Thymus (tissue), 11 donors: ENCODE results near the gene DNLZ. TPM values are rescaled to one million over a fixed set of nuclear protein-coding genes. Genes with fewer than 3 reads are reported as not detected.
"Not testable (repeated sequence)": the region's sequence is repeated elsewhere in the genome, so short reads cannot be mapped to it uniquely, and the experiment has no call there.

ENCODE experiments used
- DNase-seq, 9 donors: peaks; one replicate each; pipeline ENCODE4 v3.0.0-alpha.2; 2013; ENCODE audit warnings: low spot score in 9 of 9, low read depth in 6 of 9, missing footprints in 1 of 9
- H3K27ac ChIP-seq, 2 donors: one replicate each; pipeline ENCODE4 v1.5.1; 2013; ENCODE audit warnings: control low read depth in 1 of 2, low read depth in 1 of 2, low read length in 1 of 2, mild to moderate bottlenecking in 1 of 2, moderate library complexity in 1 of 2
- H3K27me3 ChIP-seq, 2 donors: one replicate each; pipeline ENCODE4 v1.5.1; 2013; ENCODE audit warnings: low read length in 1 of 2; ENCODE audit not compliant: control insufficient read depth in 2 of 2, insufficient read depth in 1 of 2
- H3K36me3 ChIP-seq, 2 donors: one replicate each; pipeline ENCODE4 v1.5.1; 2013; ENCODE audit warnings: low read length in 1 of 2, mild to moderate bottlenecking in 1 of 2, moderate library complexity in 1 of 2; ENCODE audit not compliant: control insufficient read depth in 2 of 2, insufficient read depth in 2 of 2
- H3K4me1 ChIP-seq, 2 donors: one replicate each; pipeline ENCODE4 v1.5.1; 2013; ENCODE audit warnings: low read length in 2 of 2; ENCODE audit not compliant: control insufficient read depth in 2 of 2, insufficient read depth in 2 of 2
- H3K4me3 ChIP-seq, 2 donors: one replicate each; pipeline ENCODE4 v1.5.1; 2013; ENCODE audit warnings: low read length in 2 of 2, control low read depth in 1 of 2, mild to moderate bottlenecking in 1 of 2
- H3K9me3 ChIP-seq, 2 donors: one replicate each; pipeline ENCODE4 v1.5.1; 2013; ENCODE audit warnings: low read length in 1 of 2, mild to moderate bottlenecking in 1 of 2; ENCODE audit not compliant: control insufficient read depth in 2 of 2, insufficient read depth in 1 of 2
- WGBS: extraction: QIAGEN DNeasy Blood & Tissue Kit; methylation state at CpG from one replicate; pipeline ENCODE4 v1.1.7; 2013; 5-methylcytosine and 5-hydroxymethylcytosine counted together
- polyA plus RNA-seq: library from polyadenylated mRNA; stranded (reverse); fragments of 200-250 nt; gene quantifications from one replicate; pipeline ENCODE4 v1.2.3, GENCODE V29; 2013
- total RNA-seq: library from RNA; stranded (reverse); fragments of 120-200 nt; gene quantifications from one replicate; pipeline ENCODE4 v1.2.4, GENCODE V29; 2013
- donor health status: healthy.

DNLZ gene
- total and polyA plus RNA-seq, 2 donors, result 15.7 to 41.9 TPM

- Histone ChIP-seq H3K4me1 (peaks cover 20 to 64% of the 10 kb centered on the region in 2 donors), H3K36me3 (no peaks in the 10 kb centered on the region), H3K4me3 (no peak overlapping the region), H3K27me3 (peaks cover 0 to 20% of the 10 kb centered on the region in 2 donors), H3K9me3 (peaks cover 0 to 4% of the 10 kb centered on the region in 2 donors), H3K27ac (peak overlapping the region in 1 of 2 donors; percentile 17)
- peak in 3 of 9 donors; percentile 46 to 63 (median 55) for DNase-seq
- WGBS, result 35% methylated on average over 17 of the region's 17 CpGs
These were observed 40.2 kb downstream of the DNLZ start for GRCh38 chr9:136323371-136323789.

GRCh38 chr9:136322756-136323330 is 40.7 kb downstream of the DNLZ start:
- no peak overlapping the region for H3K4me3 ChIP-seq
- WGBS, result 65% methylated on average over 23 of the region's 23 CpGs
- H3K9me3 ChIP-seq, result peaks cover 0 to 4% of the 10 kb centered on the region in 2 donors
- H3K27me3 ChIP-seq, result peaks cover 0 to 14% of the 10 kb centered on the region in 2 donors
- H3K36me3 ChIP-seq, result no peaks in the 10 kb centered on the region
- H3K4me1 ChIP-seq, result peaks cover 15 to 64% of the 10 kb centered on the region in 2 donors
- H3K27ac ChIP-seq, result peak overlapping the region in 1 of 2 donors; percentile 17
- no peak for DNase-seq

DNA sequence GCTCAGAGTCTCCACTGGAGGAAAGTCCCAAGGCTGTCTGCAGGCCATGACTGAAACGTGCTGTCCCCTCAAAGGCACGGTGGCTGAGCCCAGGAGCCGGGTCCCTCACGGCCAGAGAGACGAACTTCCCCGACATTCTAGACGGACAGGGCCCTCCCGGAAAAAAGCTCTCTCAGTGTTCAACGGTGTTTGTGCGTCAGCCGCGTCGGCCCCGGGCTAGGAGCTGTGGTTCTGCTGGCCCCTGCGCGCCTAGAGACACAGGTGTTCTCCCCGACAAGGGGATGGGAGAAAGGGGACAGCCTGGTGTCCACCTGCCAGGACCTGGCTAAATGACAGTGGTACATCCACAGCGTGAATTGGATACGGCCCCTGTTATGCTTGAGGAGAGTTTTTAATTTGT is 42.0 kb downstream of the DNLZ start:
- Histone ChIP-seq H3K27ac (no peak overlapping the region), H3K4me3 (no peak overlapping the region), H3K9me3 (peaks cover 0 to 7% of the 10 kb centered on the region in 2 donors), H3K4me1 (peaks cover 10 to 71% of the 10 kb centered on the region in 2 donors), H3K36me3 (no peaks in the 10 kb centered on the region), H3K27me3 (peaks cover 0 to 9% of the 10 kb centered on the region in 2 donors)
- no peak for DNase-seq
- WGBS, result 92% methylated on average over 19 of the region's 19 CpGs

GRCh38 chr9:136320972-136321371 is 42.6 kb downstream of the DNLZ start:
- peaks cover 0 to 13% of the 10 kb centered on the region in 2 donors for H3K9me3 ChIP-seq
- H3K27ac ChIP-seq, H3K27me3 ChIP-seq, H3K36me3 ChIP-seq, H3K4me3 ChIP-seq, DNase-seq: not testable (repeated sequence)
- H3K4me1 ChIP-seq, result peaks cover 5 to 67% of the 10 kb centered on the region in 2 donors

DNA sequence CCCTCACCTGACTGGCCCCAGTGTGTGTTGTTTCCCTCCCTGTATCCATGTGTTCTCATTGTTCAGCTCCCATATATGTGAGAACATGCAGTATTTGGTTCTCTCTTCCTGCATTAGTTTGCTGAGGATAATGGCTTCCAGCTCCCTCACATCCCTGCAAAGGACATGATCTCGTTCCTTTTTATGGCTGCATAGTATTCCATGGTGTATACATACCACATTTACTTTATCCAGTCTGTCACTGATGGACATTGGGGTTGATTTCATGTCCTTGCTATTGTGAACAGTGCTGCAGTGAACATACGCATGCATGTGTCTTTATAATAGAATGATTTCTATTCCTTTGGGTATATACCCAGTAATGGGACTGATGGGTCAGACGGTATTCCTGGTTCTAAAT is 43.6 kb downstream of the DNLZ start:
- H3K36me3 ChIP-seq, H3K4me3 ChIP-seq, H3K27ac ChIP-seq, H3K27me3 ChIP-seq, DNase-seq: not testable (repeated sequence)
- Histone ChIP-seq H3K9me3 (peaks cover 0 to 23% of the 10 kb centered on the region in 2 donors), H3K4me1 (peaks cover 2 to 57% of the 10 kb centered on the region in 2 donors)
- WGBS, result 98% methylated on average over 3 of the region's 3 CpGs

DNA sequence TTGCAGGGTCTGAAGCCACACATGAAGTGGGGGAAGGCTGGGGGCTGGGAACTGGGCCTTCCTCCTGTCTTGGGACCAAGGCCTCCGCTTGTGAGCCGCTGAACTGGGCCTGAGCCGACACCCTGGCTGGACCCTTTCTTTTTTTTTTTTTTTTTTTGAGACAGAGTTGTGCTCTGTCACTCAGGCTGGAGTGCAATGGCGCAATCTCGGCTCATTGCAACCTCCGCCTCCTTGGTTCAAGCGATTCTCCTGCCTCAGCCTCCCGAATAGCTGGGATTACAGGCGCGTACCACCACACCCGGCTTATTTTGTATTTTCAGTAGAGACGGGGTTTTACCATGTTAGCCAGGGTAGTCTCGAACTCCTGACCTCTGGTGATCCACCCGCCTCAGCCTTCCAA is 44.3 kb downstream of the DNLZ start:
- Histone ChIP-seq H3K27ac (peak overlapping the region in 1 of 2 donors; percentile 45), H3K9me3 (peaks cover 0 to 29% of the 10 kb centered on the region in 2 donors), H3K4me1 (peaks cover 2 to 50% of the 10 kb centered on the region in 2 donors)
- not testable (repeated sequence) for DNase-seq, H3K4me3 ChIP-seq, H3K27me3 ChIP-seq, H3K36me3 ChIP-seq
- WGBS, result 96% methylated on average over 14 of the region's 14 CpGs

DNA sequence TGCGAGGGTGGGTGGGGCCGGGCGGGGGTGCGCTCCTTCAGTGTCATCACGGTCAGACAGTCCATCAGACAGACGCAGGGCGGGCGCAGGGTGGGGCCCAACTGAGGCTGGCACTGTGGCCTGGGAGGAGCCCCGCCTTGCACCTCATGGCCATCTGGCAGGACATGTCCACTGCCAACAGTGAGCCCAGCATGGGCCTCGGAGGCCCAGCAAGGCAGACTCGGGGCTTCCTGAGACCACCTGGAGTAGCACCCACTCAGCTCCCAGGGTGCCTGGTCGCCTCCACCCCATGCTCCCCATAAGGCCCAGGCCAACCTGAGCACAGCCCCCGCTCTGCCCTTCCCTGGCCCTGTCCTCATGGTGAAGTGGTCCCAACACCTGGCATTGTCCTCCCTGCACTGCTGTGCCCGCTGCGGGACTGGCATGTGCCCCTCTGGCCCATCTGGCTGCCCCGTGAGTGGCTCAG is 44.7 kb downstream of the DNLZ start:
- no peak for DNase-seq
- Histone ChIP-seq H3K27me3 (no peaks in the 10 kb centered on the region), H3K36me3 (no peaks in the 10 kb centered on the region), H3K4me1 (peaks cover 2 to 46% of the 10 kb centered on the region in 2 donors), H3K9me3 (peaks cover 0 to 33% of the 10 kb centered on the region in 2 donors), H3K4me3 (no peak overlapping the region), H3K27ac (peak overlapping the region in 1 of 2 donors; percentile 45)
- 85% methylated on average over 16 of the region's 16 CpGs for WGBS

- Histone ChIP-seq H3K4me1 (peaks cover 2 to 40% of the 10 kb centered on the region in 2 donors), H3K36me3 (no peaks in the 10 kb centered on the region), H3K27me3 (no peaks in the 10 kb centered on the region), H3K9me3 (peaks cover 0 to 33% of the 10 kb centered on the region in 2 donors), H3K4me3 (no peak overlapping the region), H3K27ac (peak overlapping the region in 1 of 2 donors; percentile 71)
- DNase-seq, result peak in 3 of 9 donors; percentile 41 to 69 (median 52)
- 62% methylated on average over 21 of the region's 21 CpGs for WGBS
These were observed 45.3 kb downstream of the DNLZ start for GRCh38 chr9:136318111-136318775.

DNA sequence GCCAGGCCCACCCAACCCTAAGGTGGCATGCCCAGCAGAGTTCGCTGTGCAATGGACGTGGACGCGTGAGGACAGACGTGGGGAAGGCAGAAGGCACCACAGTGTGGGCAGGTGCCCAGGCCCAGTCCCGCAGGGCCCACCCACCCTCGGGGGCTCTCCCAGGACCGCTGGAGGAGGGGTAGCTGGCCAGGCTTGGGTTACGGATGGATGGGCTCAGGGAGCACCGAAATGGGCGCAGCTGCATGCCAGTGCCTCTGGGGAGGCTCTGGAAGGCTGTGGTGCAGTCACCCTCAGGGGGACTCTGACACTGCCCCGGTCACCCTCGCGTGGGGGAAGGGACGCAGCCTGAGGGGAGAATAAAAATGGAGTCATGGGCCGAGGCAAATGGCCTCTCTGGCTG is 45.8 kb downstream of the DNLZ start:
- WGBS, result 98% methylated on average over 16 of the region's 16 CpGs
- peaks cover 0 to 35% of the 10 kb centered on the region in 2 donors for H3K4me1 ChIP-seq
- no peak for DNase-seq
- peak overlapping the region in 1 of 2 donors; percentile 71 for H3K27ac ChIP-seq
- H3K27me3 ChIP-seq, result no peaks in the 10 kb centered on the region
- no peak overlapping the region for H3K4me3 ChIP-seq
- H3K9me3 ChIP-seq, result peaks cover 0 to 33% of the 10 kb centered on the region in 2 donors
- H3K36me3 ChIP-seq, result no peaks in the 10 kb centered on the region
